Activated CD8-positive, alpha-beta memory T cell treated with anti-CD3 and anti-CD28 coated beads for 36 hours (primary cell): Measurements from ENCODE around the gene SERINC3. TPM values are rescaled to one million over a fixed set of nuclear protein-coding genes. Genes with fewer than 3 reads are reported as not detected.

Experiments used
- CTCF ChIA-PET: fragments of 350-600 bp; sonication (Branson Sonifier 250); formaldehyde crosslinking; loops from one replicate; lab custom pipeline; 2021; ENCODE audit warnings: antibody characterized with exemption; lab: Charles Lee
- POLR2A ChIA-PET: fragments of 350-600 bp; sonication (Branson Sonifier 250); formaldehyde crosslinking; loops from one replicate; lab custom pipeline; 2021; ENCODE audit warnings: antibody characterized with exemption; lab: Charles Lee
- total RNA-seq, 2 experiments: library from RNA; stranded (reverse); gene quantifications; one replicate each; pipeline ENCODE4 v1.2.3, GENCODE V29; 2021

Gene SERINC3
- total RNA-seq, 2 experiments from 2014 or later: 54.7 to 57.0 TPM

DNA sequence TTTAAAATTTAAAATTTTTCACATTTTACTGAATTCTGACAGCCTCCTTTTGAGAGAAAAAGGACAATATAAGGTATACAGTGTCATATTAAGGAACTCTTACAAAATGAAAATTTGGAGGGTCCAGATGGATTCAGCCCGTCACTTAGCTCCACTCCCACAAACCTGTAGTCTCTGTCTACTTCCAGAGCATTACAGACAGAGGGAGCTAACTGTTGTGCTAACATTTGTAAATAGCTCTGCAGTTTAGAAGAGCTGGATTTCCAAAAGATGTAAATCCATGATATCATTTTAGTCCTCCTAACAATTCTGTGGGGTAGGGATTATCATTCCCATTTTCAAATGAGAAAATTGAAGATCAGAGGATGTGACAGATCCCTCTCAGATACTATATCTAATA, 16.1 kb upstream of the SERINC3 start:
- POLR2A ChIA-PET: no interaction called here
- CTCF ChIA-PET: no interaction called here

DNA sequence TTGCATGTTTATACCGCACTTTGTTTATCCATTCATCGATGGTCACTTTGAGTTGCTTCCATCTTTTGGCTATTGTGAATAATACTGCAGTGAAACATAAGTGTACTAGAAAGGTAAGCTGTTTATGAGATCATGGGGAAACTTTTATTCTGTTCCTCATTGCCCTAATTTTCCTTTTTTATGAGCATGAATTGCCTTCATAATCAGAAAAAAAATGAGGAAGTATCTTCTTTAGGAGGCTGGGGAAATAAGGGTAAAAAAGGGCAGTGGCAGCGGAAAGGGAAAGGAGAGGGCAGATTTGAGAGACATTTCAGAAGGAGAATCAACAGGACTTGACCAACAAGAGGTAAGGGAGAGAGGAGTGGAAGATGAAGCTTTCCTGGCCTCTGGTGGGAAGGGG, 14.3 kb upstream of the SERINC3 start:
- POLR2A ChIA-PET: no interaction called here
- CTCF ChIA-PET: no interaction called here

DNA sequence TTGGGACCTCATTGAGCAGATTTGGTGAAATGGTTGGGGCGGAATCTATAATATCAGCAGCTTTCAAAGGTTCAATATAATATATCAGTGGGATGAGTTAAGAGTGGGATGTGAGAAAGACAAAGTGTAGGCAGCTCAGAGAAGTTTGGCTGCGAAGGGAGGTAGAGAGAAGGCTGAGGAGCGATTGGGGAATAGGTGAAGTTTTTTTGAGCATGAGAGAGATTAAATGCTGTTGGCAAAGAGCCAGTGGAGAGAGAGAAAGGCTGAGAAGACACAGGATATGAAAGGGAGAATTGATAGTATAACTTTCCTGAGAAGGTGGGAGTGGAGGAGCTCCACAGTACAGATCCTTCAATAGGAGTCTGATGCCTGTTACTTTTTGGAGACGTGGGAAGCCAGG, 12.1 kb upstream of the SERINC3 start:
- CTCF ChIA-PET: no interaction called here

DNA sequence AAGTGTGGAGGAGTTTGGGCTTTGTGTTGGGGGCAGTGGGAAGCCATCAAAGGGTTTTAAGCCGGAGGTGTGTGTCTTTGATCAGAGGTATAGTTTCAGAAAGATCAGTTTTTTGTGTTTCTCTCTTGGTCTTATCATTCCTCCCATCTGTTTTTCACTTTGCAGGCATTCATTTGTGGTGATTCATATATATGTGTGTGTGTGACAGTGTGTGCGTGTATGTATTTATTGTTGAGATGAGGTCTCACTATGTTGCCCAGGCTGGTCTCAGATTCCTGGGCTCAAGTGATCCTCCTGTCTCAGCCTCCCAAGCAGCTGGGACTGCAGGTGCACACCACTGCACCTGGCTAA, 11.1 kb upstream of the SERINC3 start:
- CTCF ChIA-PET: no interaction called here
- POLR2A ChIA-PET: no interaction called here

More for the DNA sequence above, 12.1 kb upstream of the SERINC3 start:
- POLR2A ChIA-PET: no interaction called here

DNA sequence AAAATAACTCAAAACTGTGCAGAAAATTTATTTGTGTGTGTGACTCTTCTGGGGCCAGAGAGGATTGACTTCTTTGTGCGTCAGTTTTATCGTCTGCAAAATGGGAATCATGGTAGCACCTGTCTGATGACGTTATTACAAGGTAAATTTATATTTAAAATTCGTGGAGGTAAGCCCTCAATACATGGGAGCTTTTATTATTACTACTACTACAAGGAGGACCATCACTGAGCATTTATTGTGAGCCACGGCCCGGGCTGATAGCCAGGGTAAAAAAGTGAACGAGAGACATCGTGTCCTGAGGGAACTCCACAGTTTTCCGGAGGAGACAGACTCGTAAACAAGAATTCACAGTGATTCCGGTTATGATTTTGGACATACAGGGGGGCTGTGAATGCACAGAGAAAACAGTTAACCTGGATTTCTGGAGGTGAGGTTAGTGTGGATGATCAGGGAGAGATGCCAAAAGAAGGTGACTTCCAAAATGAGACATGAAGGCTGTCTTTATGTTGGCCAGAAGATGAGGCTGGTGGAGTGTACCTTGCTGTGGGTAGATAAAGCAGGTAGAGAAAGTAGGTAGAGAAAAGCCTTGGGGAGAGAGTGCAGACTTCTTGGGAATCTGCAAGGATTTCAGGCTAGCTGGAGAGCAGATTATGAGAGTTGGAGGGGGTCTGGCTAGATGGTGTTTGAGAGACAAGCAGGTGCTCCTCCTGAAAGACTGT, 10.6 kb upstream of the SERINC3 start:
- ChIA-PET POLR2A (no interaction called here), CTCF (no interaction called here)

DNA sequence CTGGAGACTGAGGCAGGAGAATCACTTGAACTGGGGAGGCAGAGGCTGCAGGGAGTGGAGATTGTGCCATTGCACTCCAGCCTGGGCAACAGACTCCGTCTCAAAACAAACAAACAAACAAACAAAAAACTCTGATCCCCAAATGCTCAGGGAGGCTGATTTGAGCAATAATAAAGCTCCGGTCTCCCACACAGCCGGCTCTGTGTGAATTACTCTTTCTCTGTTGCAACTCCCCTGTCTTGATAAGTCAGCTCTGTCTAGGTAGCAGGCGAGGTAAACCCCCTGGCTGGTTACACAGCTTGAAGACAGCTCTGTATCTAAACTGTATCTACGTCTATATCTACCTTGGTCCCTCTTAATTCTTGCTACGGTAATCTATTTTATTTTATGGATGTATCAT, 6.4 kb upstream of the SERINC3 start:
- ChIA-PET CTCF (no interaction called here), POLR2A (no interaction called here)

GRCh38 chr20:44527716-44528199, 5.9 kb upstream of the SERINC3 start:
- ChIA-PET POLR2A (no interaction called here), CTCF (no interaction called here)

GRCh38 chr20:44526129-44526528, 4.3 kb upstream of the SERINC3 start:
- ChIA-PET CTCF (no interaction called here), POLR2A (interaction anchor here (0.5 kb wide), 1 partner anchor 13 kb away, joined by 3 read pairs; no protein-coding TSS in a partner anchor)

DNA sequence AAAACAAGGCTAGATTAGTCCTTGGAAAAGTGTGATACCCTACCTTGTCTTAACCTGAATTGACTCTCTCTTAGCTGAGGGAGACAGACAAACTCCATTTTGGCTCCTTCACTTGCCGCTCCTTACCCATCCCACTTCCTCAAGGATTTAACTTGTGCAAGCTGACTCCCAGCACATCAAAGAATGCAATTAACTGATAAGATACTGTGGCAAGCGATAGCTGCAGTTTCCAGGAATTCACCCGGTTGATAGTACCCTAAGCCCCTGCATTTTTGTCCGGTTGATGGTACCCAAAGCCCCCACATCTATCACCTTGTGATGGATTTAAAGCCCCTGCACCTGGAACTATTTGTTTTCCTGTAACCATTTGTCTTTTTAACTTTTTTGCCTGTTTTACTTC, 1.9 kb upstream of the SERINC3 start:
- CTCF ChIA-PET: no interaction called here
- POLR2A ChIA-PET: no interaction called here

GRCh38 chr20:44522841-44523240, 971 bp upstream of the SERINC3 start:
- ChIA-PET POLR2A (no interaction called here), CTCF (no interaction called here)

DNA sequence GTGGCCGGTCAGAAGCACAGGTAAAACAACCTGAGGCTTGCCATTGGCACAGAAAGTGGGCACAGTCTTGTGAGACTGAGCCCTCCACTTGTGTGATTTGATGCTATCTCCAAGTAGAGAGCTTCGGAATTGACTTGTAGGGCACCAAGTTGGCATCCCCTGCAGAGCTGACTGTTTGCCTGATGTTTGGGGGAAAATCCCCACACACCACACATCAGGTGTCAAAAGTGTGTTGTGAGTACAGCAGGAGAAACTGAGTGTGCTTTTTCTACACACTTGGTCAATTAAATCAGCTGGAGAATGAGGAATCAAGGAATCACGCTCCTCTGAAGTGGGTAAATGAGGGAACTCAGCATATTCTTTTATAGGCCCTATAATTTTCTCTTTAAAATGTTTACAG, 989 bp downstream of the SERINC3 start:
- POLR2A ChIA-PET: interaction anchor here (1.0 kb wide), 1 partner anchor 13 kb away, joined by 4 read pairs; no protein-coding TSS in a partner anchor
- CTCF ChIA-PET: no interaction called here

DNA sequence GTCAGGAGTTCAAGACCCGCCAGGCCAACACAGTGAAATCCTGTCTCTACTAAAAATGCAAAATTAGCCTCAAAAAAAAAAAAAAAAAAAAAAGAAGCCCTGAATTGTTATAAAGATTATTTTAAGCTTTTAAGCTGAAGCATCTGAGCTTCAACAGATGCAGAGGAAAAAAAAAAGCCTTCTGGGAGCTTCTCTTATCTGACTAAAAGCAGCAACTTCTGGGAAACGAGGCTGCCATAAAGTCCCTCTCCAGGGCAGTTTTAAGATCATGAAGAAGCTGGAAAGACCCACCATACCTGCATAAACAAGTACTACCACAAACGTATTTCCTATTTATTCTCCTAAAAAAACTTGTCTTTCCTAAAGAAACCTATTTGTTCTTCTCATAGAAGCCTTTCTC, 3.6 kb downstream of the SERINC3 start:
- CTCF ChIA-PET: interaction anchor here (0.7 kb wide), 1 partner anchor 144 kb away, joined by 3 read pairs; no protein-coding TSS in a partner anchor
- POLR2A ChIA-PET: interaction anchor here (0.6 to 0.7 kb wide), 2 partner anchors 10 to 37 kb away, joined by 3 to 6 read pairs; no protein-coding TSS in a partner anchor

DNA sequence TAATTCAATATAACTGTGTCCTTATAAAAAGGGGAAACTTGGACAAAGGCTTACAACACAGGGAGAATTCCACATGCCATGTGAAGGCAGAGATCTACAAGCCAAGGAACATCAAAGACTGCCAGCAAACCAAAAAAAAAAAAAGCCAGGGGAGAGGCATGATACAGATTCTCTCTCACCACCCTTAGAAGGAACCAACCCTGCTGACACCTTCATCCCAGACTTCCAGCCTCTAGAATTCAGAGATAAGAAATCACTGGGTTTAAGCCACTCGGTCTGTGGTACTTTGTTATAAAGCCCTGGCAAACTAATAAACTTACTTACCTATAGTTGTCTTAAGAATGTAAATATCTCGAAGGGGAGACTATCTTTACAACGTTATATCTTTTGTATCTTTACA, 4.4 kb downstream of the SERINC3 start:
- ChIA-PET CTCF (no interaction called here), POLR2A (no interaction called here)

DNA sequence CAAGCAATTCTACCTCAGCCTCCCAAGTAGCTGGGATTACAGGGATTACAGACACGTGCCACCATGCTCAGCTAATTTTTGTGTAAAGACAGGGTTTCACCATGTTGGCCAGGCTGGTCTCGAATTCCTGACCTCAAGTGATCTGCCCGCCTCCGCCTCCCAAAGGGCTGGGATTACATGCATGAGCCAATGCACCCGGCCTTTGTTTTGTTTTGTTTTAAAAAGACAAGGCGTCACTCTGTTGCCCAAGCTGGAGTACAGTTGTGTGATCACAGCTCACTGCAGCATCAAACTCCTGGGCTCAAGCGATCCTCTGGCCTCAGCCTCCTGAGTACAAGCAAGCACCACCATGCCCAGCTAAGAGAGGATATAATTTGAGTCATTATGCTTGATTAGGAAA, 5.4 kb downstream of the SERINC3 start:
- ChIA-PET CTCF (no interaction called here), POLR2A (no interaction called here)

- CTCF ChIA-PET: no interaction called here
- POLR2A ChIA-PET: interaction anchor here (0.6 kb wide), 1 partner anchor 39 kb away, joined by 3 read pairs; no protein-coding TSS in a partner anchor
Measured at GRCh38 chr20:44513871-44514270, 8.0 kb downstream of the SERINC3 start.

DNA sequence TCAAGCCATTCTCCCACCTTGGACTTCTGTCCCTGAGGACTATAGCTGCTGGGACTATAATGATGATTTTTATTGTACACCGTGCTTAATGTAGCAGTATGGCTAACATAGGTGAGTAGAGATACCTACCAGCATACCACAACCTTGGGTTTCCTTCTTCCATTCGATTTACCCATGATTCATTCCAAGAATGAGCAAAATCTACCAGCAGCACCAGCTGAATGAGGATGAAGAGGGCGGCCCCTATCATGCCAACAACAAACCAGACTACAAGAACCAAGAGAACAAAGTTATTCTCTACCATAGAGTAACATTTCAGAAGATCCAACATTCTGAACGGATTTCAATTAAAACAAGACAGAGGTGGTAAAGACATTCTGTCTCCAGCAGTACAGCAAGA, 12.1 kb downstream of the SERINC3 start:
- CTCF ChIA-PET: no interaction called here
- POLR2A ChIA-PET: no interaction called here

- POLR2A ChIA-PET: interaction anchor here (0.7 kb wide), 1 partner anchor 405 kb away, joined by 3 read pairs; no protein-coding TSS in a partner anchor
- CTCF ChIA-PET: no interaction called here
Measured at GRCh38 chr20:44504402-44505307, 17.2 kb downstream of the SERINC3 start.

DNA sequence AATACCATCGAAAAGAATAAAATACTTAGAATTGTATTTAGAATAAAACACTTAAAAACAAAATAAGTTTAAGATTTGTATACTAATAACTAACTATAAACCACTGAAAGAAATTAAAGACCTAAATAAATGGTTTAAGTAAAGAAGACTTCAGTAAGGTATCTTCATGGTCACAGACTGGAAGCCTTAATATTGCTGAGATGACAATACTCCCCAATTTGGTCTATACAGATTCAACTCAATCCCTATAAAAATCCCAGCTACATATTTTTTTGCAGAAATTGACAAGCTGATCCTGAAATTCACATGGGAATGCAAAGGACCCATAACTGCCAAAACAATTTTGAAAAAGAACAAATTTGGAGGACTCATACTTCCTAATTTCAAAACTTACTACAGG, 18.9 kb downstream of the SERINC3 start:
- ChIA-PET CTCF (interaction anchor here (0.7 kb wide), 1 partner anchor 90 kb away, joined by 3 read pairs; no protein-coding TSS in a partner anchor), POLR2A (no interaction called here)

DNA sequence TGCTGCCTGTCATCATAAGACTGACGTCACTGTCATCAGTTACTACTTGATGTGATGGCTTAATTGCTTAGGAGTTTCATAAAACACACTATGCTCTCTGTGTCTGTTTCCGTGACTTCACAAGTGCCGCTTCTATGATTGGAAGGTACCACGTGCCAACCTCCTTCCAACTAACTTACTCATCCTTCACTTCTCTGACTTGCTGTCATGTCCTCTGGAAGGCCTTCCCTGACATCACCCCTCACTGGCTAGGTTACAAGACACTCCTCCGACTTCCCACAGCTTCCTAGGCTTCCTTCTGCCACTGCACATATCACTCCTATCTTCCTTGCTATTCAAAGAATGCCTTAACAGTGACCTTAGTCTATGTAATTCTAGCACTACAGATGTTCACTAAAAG, 20.4 kb downstream of the SERINC3 start:
- POLR2A ChIA-PET: no interaction called here
- CTCF ChIA-PET: no interaction called here

GRCh38 chr20:44500221-44500620, 21.6 kb downstream of the SERINC3 start:
- ChIA-PET CTCF (no interaction called here), POLR2A (no interaction called here)
